ENCODE measurements around the gene SOS1.

GRCh38 chr2:38948387-38948882 is 172.4 kb downstream of the SOS1 start:
- TF ChIP-seq CTCF (IDR thresholded peaks at IDR 0.05) (no peak), POLR2A (IDR thresholded peaks at IDR 0.05) (no peak)
